HG03520 (cell line): ENCODE measurements around the gene TMEM245.
"Not testable (repeated sequence)": the region's sequence is repeated elsewhere in the genome, so short reads cannot be mapped to it uniquely, and the experiment has no call there.

Experiments
- ATAC-seq: cut with Tn5 transposase; IDR thresholded peaks from one replicate; pipeline ENCODE4 v1.9.1; 2021; ENCODE audit warnings: mild to moderate bottlenecking, moderate library complexity; ENCODE audit not compliant: unreplicated experiment

TMEM245 gene

GRCh38 chr9:109133533-109133932 lies 13.8 kb upstream of the TMEM245 start:
- no peak for ATAC-seq

GRCh38 chr9:109132567-109133021 lies 12.8 kb upstream of the TMEM245 start:
- no peak for ATAC-seq

- no peak for ATAC-seq
Observed at GRCh38 chr9:109129470-109130197, 9.9 kb upstream of the TMEM245 start.

GRCh38 chr9:109126671-109127070 lies 6.9 kb upstream of the TMEM245 start:
- not testable (repeated sequence) for ATAC-seq

- no peak for ATAC-seq
Observed at GRCh38 chr9:109124121-109124520, 4.4 kb upstream of the TMEM245 start.

GRCh38 chr9:109122726-109123621 lies 3.2 kb upstream of the TMEM245 start:
- no peak for ATAC-seq

GRCh38 chr9:109121232-109121796 lies 1.6 kb upstream of the TMEM245 start:
- ATAC-seq = no peak

GRCh38 chr9:109120204-109120789 lies 550 bp upstream of the TMEM245 start:
- ATAC-seq = no peak

GRCh38 chr9:109118808-109119438 lies 824 bp downstream of the TMEM245 start:
- no peak for ATAC-seq

- no peak for ATAC-seq
Observed at GRCh38 chr9:109117856-109118807, 1.6 kb downstream of the TMEM245 start.

- no peak for ATAC-seq
Observed at GRCh38 chr9:109115931-109116526, 3.7 kb downstream of the TMEM245 start.

GRCh38 chr9:109114670-109115069 lies 5.1 kb downstream of the TMEM245 start:
- no peak for ATAC-seq

- no peak for ATAC-seq
Observed at GRCh38 chr9:109113892-109114609, 5.7 kb downstream of the TMEM245 start.

GRCh38 chr9:109113254-109113653 lies 6.5 kb downstream of the TMEM245 start:
- no peak for ATAC-seq

- peak; percentile 82 for ATAC-seq
Observed at GRCh38 chr9:109110329-109111021, 9.3 kb downstream of the TMEM245 start.

GRCh38 chr9:109109967-109110328 lies 9.8 kb downstream of the TMEM245 start:
- no peak for ATAC-seq

GRCh38 chr9:109108318-109108717 lies 11.4 kb downstream of the TMEM245 start:
- no peak for ATAC-seq
